ENCODE data around the gene THEMIS.

Gene THEMIS

GRCh38 chr6:127939442-127940066, 38.7 kb upstream of the THEMIS start:
- Histone ChIP-seq H3K9me3 (ENCODE audit: control insufficient read depth, insufficient read depth, low read depth, low read length) (no peaks in the 10 kb centered on the region), H3K4me1 (ENCODE audit: control insufficient read depth, insufficient read depth, low read length) (no peaks in the 10 kb centered on the region), H3K27ac (ENCODE audit: extremely low read depth, low read depth, low read length) (no peak overlapping the region), H3K4me3 (ENCODE audit: low read depth, low read length) (no peak overlapping the region), H3K36me3 (ENCODE audit: control insufficient read depth in 2 of 2, insufficient read depth in 1 of 2, low read length in 2 of 2) (no peaks in the 10 kb centered on the region)
- TF ChIP-seq ZNF121 (tag by site-specific recombination; IDR thresholded peaks at IDR 0.05) (no peak), ZBTB17 (tag by site-specific recombination; IDR thresholded peaks at IDR 0.05) (no peak), ZNF629 (tag by site-specific recombination; IDR thresholded peaks at IDR 0.05) (no peak), ZXDB (tag by site-specific recombination; IDR thresholded peaks at IDR 0.05) (no peak), ZNF521 (tag by site-specific recombination; IDR thresholded peaks at IDR 0.05) (no peak), ZNF211 (tag by site-specific recombination; IDR thresholded peaks at IDR 0.05; ENCODE audit: low read depth) (no peak), ZNF624 (tag by site-specific recombination; IDR thresholded peaks at IDR 0.05) (no peak), ZNF776 (tag by site-specific recombination; IDR thresholded peaks at IDR 0.05; ENCODE audit: borderline replicate concordance) (no peak), ZFP41 (tag by site-specific recombination; IDR thresholded peaks at IDR 0.05; ENCODE audit: borderline replicate concordance) (no peak), ZNF610 (tag by site-specific recombination; IDR thresholded peaks at IDR 0.05; ENCODE audit: borderline replicate concordance) (no peak), ZNF174 (tag by site-specific recombination; IDR thresholded peaks at IDR 0.05) (no peak), ZNF221 (tag by site-specific recombination; IDR thresholded peaks at IDR 0.05; ENCODE audit: borderline replicate concordance) (no peak)
- TF ChIP-seq, protein P1, sequence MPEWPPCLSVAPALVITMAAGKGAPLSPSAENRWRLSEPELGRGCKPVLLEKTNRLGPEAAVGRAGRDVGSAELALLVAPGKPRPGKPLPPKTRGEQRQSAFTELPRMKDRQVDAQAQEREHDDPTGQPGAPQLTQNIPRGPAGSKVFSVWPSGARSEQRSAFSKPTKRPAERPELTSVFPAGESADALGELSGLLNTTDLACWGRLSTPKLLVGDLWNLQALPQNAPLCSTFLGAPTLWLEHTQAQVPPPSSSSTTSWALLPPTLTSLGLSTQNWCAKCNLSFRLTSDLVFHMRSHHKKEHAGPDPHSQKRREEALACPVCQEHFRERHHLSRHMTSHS (tag by site-specific recombination; IDR thresholded peaks at IDR 0.05), result no peak
- TF ChIP-seq, protein P2, sequence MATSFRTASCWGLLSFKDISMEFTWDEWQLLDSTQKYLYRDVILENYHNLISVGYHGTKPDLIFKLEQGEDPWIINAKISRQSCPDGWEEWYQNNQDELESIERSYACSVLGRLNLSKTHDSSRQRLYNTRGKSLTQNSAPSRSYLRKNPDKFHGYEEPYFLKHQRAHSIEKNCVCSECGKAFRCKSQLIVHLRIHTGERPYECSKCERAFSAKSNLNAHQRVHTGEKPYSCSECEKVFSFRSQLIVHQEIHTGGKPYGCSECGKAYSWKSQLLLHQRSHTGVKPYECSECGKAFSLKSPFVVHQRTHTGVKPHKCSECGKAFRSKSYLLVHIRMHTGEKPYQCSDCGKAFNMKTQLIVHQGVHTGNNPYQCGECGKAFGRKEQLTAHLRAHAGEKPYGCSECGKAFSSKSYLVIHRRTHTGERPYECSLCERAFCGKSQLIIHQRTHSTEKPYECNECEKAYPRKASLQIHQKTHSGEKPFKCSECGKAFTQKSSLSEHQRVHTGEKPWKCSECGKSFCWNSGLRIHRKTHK (tag by site-specific recombination; IDR thresholded peaks at IDR 0.05), result no peak
- TF ChIP-seq, protein P3, sequence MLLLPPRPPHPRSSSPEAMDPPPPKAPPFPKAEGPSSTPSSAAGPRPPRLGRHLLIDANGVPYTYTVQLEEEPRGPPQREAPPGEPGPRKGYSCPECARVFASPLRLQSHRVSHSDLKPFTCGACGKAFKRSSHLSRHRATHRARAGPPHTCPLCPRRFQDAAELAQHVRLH (tag by site-specific recombination; IDR thresholded peaks at IDR 0.05), result no peak
- TF ChIP-seq, protein P4, sequence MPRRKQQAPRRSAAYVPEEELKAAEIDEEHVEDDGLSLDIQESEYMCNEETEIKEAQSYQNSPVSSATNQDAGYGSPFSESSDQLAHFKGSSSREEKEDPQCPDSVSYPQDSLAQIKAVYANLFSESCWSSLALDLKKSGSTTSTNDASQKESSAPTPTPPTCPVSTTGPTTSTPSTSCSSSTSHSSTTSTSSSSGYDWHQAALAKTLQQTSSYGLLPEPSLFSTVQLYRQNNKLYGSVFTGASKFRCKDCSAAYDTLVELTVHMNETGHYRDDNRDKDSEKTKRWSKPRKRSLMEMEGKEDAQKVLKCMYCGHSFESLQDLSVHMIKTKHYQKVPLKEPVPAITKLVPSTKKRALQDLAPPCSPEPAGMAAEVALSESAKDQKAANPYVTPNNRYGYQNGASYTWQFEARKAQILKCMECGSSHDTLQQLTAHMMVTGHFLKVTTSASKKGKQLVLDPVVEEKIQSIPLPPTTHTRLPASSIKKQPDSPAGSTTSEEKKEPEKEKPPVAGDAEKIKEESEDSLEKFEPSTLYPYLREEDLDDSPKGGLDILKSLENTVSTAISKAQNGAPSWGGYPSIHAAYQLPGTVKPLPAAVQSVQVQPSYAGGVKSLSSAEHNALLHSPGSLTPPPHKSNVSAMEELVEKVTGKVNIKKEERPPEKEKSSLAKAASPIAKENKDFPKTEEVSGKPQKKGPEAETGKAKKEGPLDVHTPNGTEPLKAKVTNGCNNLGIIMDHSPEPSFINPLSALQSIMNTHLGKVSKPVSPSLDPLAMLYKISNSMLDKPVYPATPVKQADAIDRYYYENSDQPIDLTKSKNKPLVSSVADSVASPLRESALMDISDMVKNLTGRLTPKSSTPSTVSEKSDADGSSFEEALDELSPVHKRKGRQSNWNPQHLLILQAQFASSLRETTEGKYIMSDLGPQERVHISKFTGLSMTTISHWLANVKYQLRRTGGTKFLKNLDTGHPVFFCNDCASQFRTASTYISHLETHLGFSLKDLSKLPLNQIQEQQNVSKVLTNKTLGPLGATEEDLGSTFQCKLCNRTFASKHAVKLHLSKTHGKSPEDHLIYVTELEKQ (tag by site-specific recombination; IDR thresholded peaks at IDR 0.05; ENCODE audit: borderline replicate concordance), result no peak
- POLR2A ChIA-PET, result no interaction called here
- CTCF ChIA-PET, result interaction anchor here (1.0 kb wide), 1 partner anchor 11 kb away, joined by 3 read pairs; no protein-coding TSS in a partner anchor

GRCh38 chr6:127938701-127939100, 37.8 kb upstream of the THEMIS start:
- POLR2A ChIA-PET, result no interaction called here
- no peak for TF ChIP-seq ZSCAN18 (tag by site-specific recombination; IDR thresholded peaks at IDR 0.05)
- no peak for TF ChIP-seq ZNF544 (tag by site-specific recombination; IDR thresholded peaks at IDR 0.05)
- no peak for TF ChIP-seq ZNF514 (tag by site-specific recombination; IDR thresholded peaks at IDR 0.05)
- no peak for TF ChIP-seq SETDB1 (IDR thresholded peaks at IDR 0.05; ENCODE audit: insufficient read length, low read length)
- no peak for TF ChIP-seq KLF9 (tag by site-specific recombination; IDR thresholded peaks at IDR 0.05; ENCODE audit: low read depth)
- no peak for TF ChIP-seq ATF2 (tag by site-specific recombination; IDR thresholded peaks at IDR 0.05; ENCODE audit: low read depth)
- no peak for TF ChIP-seq ZNF16 (tag by site-specific recombination; IDR thresholded peaks at IDR 0.05; ENCODE audit: low read depth)

More at GRCh38 chr6:127938701-127939100, 37.8 kb upstream of the THEMIS start:
- no peaks in the 10 kb centered on the region for H3K36me3 ChIP-seq (ENCODE audit: control insufficient read depth in 2 of 2, insufficient read depth in 1 of 2, low read length in 2 of 2)
- CTCF ChIA-PET, result interaction anchor here (1.0 kb wide), 1 partner anchor 11 kb away, joined by 3 read pairs; no protein-coding TSS in a partner anchor
- no peak overlapping the region for H3K27ac ChIP-seq (ENCODE audit: extremely low read depth, low read depth, low read length)
- no peak overlapping the region for H3K4me3 ChIP-seq (ENCODE audit: low read depth, low read length)
- no peaks in the 10 kb centered on the region for H3K9me3 ChIP-seq (ENCODE audit: control insufficient read depth, insufficient read depth, low read depth, low read length)
- H3K4me1 ChIP-seq (ENCODE audit: control insufficient read depth, insufficient read depth, low read length), result no peaks in the 10 kb centered on the region
